Measurements from ENCODE around the gene PPP1R14D.

PPP1R14D gene

GRCh38 chr15:40823572-40824343, 4.8 kb downstream of the PPP1R14D start:
- no peak for DNase-seq (ENCODE audit: low read depth)
- TF ChIP-seq, protein P1, sequence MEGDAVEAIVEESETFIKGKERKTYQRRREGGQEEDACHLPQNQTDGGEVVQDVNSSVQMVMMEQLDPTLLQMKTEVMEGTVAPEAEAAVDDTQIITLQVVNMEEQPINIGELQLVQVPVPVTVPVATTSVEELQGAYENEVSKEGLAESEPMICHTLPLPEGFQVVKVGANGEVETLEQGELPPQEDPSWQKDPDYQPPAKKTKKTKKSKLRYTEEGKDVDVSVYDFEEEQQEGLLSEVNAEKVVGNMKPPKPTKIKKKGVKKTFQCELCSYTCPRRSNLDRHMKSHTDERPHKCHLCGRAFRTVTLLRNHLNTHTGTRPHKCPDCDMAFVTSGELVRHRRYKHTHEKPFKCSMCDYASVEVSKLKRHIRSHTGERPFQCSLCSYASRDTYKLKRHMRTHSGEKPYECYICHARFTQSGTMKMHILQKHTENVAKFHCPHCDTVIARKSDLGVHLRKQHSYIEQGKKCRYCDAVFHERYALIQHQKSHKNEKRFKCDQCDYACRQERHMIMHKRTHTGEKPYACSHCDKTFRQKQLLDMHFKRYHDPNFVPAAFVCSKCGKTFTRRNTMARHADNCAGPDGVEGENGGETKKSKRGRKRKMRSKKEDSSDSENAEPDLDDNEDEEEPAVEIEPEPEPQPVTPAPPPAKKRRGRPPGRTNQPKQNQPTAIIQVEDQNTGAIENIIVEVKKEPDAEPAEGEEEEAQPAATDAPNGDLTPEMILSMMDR (conservative IDR thresholded peaks at IDR 0.05; ENCODE audit: control insufficient read depth, insufficient read depth, low read depth, low read length) = no peak
- H3K4me3 ChIP-seq (ENCODE audit: control insufficient read depth, low read depth, low read length) = no peak overlapping the region

DNA sequence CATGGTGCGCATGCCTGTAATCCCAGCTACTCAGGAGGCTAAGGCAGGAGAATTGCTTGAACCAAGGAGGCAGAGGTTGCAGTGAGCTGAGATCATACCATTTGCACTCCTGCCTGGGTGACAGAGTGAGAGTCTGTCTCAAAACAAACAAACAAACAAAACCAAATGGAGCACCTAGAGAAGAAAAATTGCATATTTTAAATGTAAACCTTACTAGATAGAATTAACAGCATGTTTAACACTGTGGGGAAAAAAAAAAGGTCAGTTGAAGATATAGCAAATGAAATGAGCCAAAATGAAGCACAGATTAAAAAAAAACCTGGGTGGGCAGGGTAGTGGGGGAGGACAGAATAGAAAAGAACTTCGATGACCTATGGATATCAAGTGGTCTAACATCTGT, 7.3 kb downstream of the PPP1R14D start:
- H3K4me3 ChIP-seq (ENCODE audit: control insufficient read depth, low read depth, low read length) = no peak overlapping the region
- DNase-seq (ENCODE audit: low read depth) = no peak
- TF ChIP-seq, protein P1 (conservative IDR thresholded peaks at IDR 0.05; ENCODE audit: control insufficient read depth, insufficient read depth, low read depth, low read length) = no peak

DNA sequence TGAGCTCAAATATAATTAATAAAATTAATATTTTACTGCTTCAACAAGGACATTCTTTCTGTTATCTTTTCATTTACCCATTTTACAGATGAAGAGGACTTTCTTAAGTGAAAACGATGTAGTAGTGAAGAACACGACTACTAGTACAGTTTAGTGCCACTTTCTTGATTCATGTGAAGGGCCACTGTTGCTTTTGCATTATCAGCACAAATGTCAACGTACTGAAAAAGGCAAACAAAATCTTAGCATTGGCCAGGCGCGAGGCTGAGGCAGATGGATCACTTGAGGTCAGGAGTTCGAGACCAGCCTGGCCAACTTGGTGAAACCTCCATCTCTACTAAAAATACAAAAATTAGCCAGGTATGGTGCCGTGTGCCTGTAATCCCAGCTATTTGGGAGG, 9.5 kb downstream of the PPP1R14D start:
- H3K4me3 ChIP-seq (ENCODE audit: control insufficient read depth, low read depth, low read length) = no peak overlapping the region
- DNase-seq (ENCODE audit: low read depth) = no peak
- TF ChIP-seq, protein P1 (conservative IDR thresholded peaks at IDR 0.05; ENCODE audit: control insufficient read depth, insufficient read depth, low read depth, low read length) = no peak

DNA sequence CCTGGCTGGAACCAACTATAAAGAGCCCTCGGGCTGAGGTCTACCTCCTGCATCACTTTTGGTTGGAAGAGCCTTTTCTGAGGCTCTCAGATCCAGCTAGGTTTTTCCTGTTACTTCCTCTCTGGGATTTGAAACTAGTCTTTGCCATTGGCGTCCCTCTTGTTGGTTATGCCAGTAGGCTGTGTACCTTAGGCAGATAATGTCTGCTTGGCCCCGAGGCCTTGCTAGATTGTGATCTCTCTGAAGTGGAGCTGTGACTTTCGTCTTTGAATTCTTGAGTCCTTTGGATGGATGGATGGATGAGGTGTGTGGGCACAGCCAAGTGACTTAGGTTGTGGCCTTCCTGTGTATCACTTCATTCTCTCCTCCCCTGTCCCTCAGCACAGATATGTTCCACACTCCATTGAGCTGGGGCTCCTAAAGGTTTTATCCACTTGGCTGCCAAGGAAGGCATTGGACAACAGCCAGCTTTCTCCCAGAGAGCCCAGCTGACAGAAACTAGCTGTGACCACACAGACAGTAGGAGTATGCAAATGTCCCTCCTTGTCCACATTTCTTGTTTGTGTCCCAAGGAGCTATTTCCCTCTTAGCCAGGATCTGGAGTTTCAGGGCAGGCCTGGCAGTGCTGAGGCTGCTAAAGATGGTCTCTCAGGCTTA, 13.3 kb downstream of the PPP1R14D start:
- no peak for DNase-seq (ENCODE audit: low read depth)
- TF ChIP-seq, protein P1 (conservative IDR thresholded peaks at IDR 0.05; ENCODE audit: control insufficient read depth, insufficient read depth, low read depth, low read length) = no peak
- no peak overlapping the region for H3K4me3 ChIP-seq (ENCODE audit: control insufficient read depth, low read depth, low read length)

- no peak overlapping the region for H3K4me3 ChIP-seq (ENCODE audit: control insufficient read depth, low read depth, low read length)
- no peak for DNase-seq (ENCODE audit: low read depth)
- TF ChIP-seq, protein P1 (conservative IDR thresholded peaks at IDR 0.05; ENCODE audit: control insufficient read depth, insufficient read depth, low read depth, low read length) = no peak
These were observed 15.6 kb downstream of the PPP1R14D start for GRCh38 chr15:40812721-40813425.

DNA sequence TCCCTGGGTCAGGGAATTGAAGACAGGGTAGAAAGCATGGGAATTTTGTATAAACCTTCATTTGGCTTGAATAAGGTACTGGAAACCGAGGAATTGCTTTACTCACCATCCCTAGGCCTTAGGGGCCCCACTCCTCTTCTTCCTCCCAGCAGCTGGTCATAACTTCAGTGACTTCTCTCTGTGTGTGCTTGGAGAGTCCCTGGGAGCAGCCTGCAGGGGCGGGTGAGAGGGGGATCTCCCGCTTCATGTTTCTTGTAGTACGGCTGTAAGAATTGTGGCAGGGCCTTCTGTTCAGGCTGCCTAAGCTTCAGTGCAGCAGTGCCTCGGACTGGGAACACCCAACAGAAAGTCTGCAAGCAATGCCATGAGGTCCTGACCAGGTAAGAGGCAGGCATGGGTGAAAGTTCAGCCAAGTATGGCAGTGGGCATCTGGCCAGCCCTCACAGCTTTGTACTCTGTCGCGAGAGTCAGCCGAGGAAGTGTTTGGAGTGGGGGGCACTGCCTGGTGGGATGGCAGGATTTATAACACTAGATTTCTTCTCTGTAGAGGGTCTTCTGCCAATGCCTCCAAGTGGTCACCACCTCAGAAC, 19.6 kb downstream of the PPP1R14D start:
- TF ChIP-seq, protein P1 (conservative IDR thresholded peaks at IDR 0.05; ENCODE audit: control insufficient read depth, insufficient read depth, low read depth, low read length) = no peak
- no peak overlapping the region for H3K4me3 ChIP-seq (ENCODE audit: control insufficient read depth, low read depth, low read length)
- no peak for DNase-seq (ENCODE audit: low read depth)

Data from fibroblast of mammary gland (primary cell).